CD14-positive monocyte (primary cell): ENCODE data around the gene LAGE3. TPM values are rescaled to one million over a fixed set of nuclear protein-coding genes. Genes with fewer than 3 reads are reported as not detected.
A peak's percentile ranks its signal among the peaks of the same experiment; 100 is the strongest.

Source experiments
- DNase-seq, 3 donors: peaks; one replicate each; pipeline ENCODE4 v3.0.0-alpha.2; 2011 to 2022
- H2AFZ ChIP-seq: 2 replicates; pipeline ENCODE4 v1.6.0; 2012; ENCODE audit warnings: mild to moderate bottlenecking, low read depth, low read length, inconsistent platforms; ENCODE audit not compliant: insufficient read depth, poor library complexity, severe bottlenecking
- H3K27ac ChIP-seq, 2 donors: 1 replicate in 1 of 2; 2 replicates in 1 of 2; pipeline ENCODE4 v1.5.1; 2012 to 2013; ENCODE audit warnings: low read length in 2 of 2, control low read depth in 1 of 2, inconsistent platforms in 1 of 2, low read depth in 1 of 2, mild to moderate bottlenecking in 1 of 2
- H3K27me3 ChIP-seq, 2 donors: one replicate each; pipeline versions ENCODE4 v1.6.0 to v1.6.1; 2011 to 2013; ENCODE audit warnings: low read length in 2 of 2; ENCODE audit not compliant: control insufficient read depth in 2 of 2, insufficient read depth in 2 of 2
- H3K36me3 ChIP-seq, 2 donors: replicated peaks in 1 of 2; 1 replicate in 1 of 2; 2 replicates in 1 of 2; pipeline versions ENCODE4 v1.5.1 to v1.6.1; 2012 to 2013; ENCODE audit warnings: low read length in 2 of 2, control low read depth in 1 of 2, inconsistent platforms in 1 of 2, mild to moderate bottlenecking in 1 of 2; ENCODE audit not compliant: insufficient read depth in 2 of 2, control insufficient read depth in 1 of 2
- H3K4me1 ChIP-seq, 2 donors: 1 replicate in 1 of 2; 2 replicates in 1 of 2; pipeline versions ENCODE4 v1.5.1 to v1.6.1; 2012 to 2013; ENCODE audit warnings: low read length in 2 of 2, control low read depth in 1 of 2, inconsistent platforms in 1 of 2, mild to moderate bottlenecking in 1 of 2, moderate library complexity in 1 of 2; ENCODE audit not compliant: insufficient read depth in 2 of 2, control insufficient read depth in 1 of 2
- H3K4me2 ChIP-seq: replicated peaks from 2 replicates; pipeline ENCODE3; 2012; ENCODE audit warnings: low read length, moderate library complexity, mild to moderate bottlenecking; ENCODE audit not compliant: poor library complexity, severe bottlenecking; ENCODE audit errors: extremely low read depth
- H3K4me3 ChIP-seq, 3 experiments: fragments of 200-600 bp in 1 of 3; sonication (generic) in 1 of 3; replicated peaks in 1 of 3; 1 replicate in 2 of 3; 2 replicates in 1 of 3; pipeline ENCODE4 v1.5.1; 2011 to 2013; ENCODE audit warnings: low read length in 3 of 3, mild to moderate bottlenecking in 3 of 3, control low read depth in 2 of 3, low read depth in 2 of 3, inconsistent platforms in 1 of 3, moderate library complexity in 1 of 3
- H3K79me2 ChIP-seq: 2 replicates; pipeline ENCODE4 v1.6.0; 2012; ENCODE audit warnings: mild to moderate bottlenecking, control low read depth, inconsistent platforms, low read length, moderate library complexity; ENCODE audit not compliant: insufficient read depth
- H3K9ac ChIP-seq: 2 replicates; pipeline ENCODE4 v1.6.0; 2017; ENCODE audit warnings: low read length, mild to moderate bottlenecking; ENCODE audit not compliant: insufficient read depth, poor library complexity, severe bottlenecking
- H3K9me3 ChIP-seq, 2 donors: replicated peaks in 1 of 2; 1 replicate in 1 of 2; 2 replicates in 1 of 2; pipeline versions ENCODE4 v1.5.1 to v1.6.1; 2012 to 2013; ENCODE audit warnings: low read length in 2 of 2, control low read depth in 1 of 2; ENCODE audit not compliant: control insufficient read depth in 1 of 2, insufficient read depth in 1 of 2
- H4K20me1 ChIP-seq: 2 replicates; pipeline ENCODE4 v1.6.0; 2012; ENCODE audit warnings: mild to moderate bottlenecking, low read length, control low read depth, moderate library complexity; ENCODE audit not compliant: insufficient read depth
- H3K27ac Mint-ChIP-seq, 7 donors: one replicate each; pipeline ENCODE4 v1.8.0; 2020; ENCODE audit warnings: mild to moderate bottlenecking in 7 of 7, mixed read lengths in 7 of 7, moderate library complexity in 6 of 7, inconsistent platforms in 2 of 7
- H3K27me3 Mint-ChIP-seq, 3 donors: one replicate each; pipeline ENCODE4 v1.8.0; 2021 to 2022; ENCODE audit warnings: low read depth in 3 of 3, mild to moderate bottlenecking in 3 of 3, mixed read lengths in 3 of 3, moderate library complexity in 3 of 3, inconsistent platforms in 1 of 3
- H3K36me3 Mint-ChIP-seq, 2 donors: one replicate each; pipeline ENCODE4 v1.8.0; 2020; ENCODE audit warnings: mixed read lengths in 2 of 2, inconsistent platforms in 1 of 2, mild to moderate bottlenecking in 1 of 2
- H3K4me1 Mint-ChIP-seq: one replicate; pipeline ENCODE4 v1.8.0; 2020; ENCODE audit warnings: mild to moderate bottlenecking, mixed read lengths
- H3K4me3 Mint-ChIP-seq, 2 donors: one replicate each; pipeline ENCODE4 v1.8.0; 2020; ENCODE audit warnings: mild to moderate bottlenecking in 2 of 2, mixed read lengths in 2 of 2, moderate library complexity in 1 of 2
- H3K9me3 Mint-ChIP-seq, 7 donors: one replicate each; pipeline ENCODE4 v1.8.0; 2020 to 2022; ENCODE audit warnings: mixed read lengths in 7 of 7, mild to moderate bottlenecking in 6 of 7, moderate library complexity in 6 of 7, inconsistent platforms in 2 of 7
- CTCF ChIP-seq: fragments of 200-600 bp; IDR thresholded peaks from one replicate; pipeline ENCODE4 v1.8.0; 2022; ENCODE audit warnings: antibody characterized with exemption, mild to moderate bottlenecking
- WGBS: methylation state at CpG from one replicate; pipeline ENCODE4 v1.1.5; 2013; ENCODE audit warnings: missing lambda C conversion rate; ENCODE audit not compliant: insufficient coverage; 5-methylcytosine and 5-hydroxymethylcytosine counted together
- intact Hi-C, 2 donors: fragments of 100-400 bp; cut with micrococcal nuclease; formaldehyde crosslinking; loops; one replicate each; pipeline versions ENCODE4 v1.15.0 to v1.15.1; 2023
- polyA plus RNA-seq, 3 donors: library from polyadenylated mRNA; depleted of rRNA in 1 of 3; unstranded in 2 of 3; stranded (reverse) in 1 of 3; fragments of 300-500 nt in 2 of 3; fragments of >200 nt in 1 of 3; fragmentation: Illumina TruSeq in 2 of 3; gene quantifications; 1 replicate in 2 of 3; 2 replicates in 1 of 3; pipeline ENCODE4 v1.2.3, GENCODE V29; 2012 to 2021

The LAGE3 gene
- polyA plus RNA-seq, 3 donors: 12.4 to 30.9 (median 18.6) TPM

GRCh38 chrX:154434394-154435168 lies 44.5 kb downstream of the LAGE3 start:
- Histone ChIP-seq H3K36me3 (peaks cover 41 to 45% of the 10 kb centered on the region in 2 donors), H3K4me3 (no peak overlapping the region), H3K79me2 (peaks cover 51% of the 10 kb centered on the region), H3K27ac (no peak overlapping the region), H3K4me1 (peaks cover 41 to 50% of the 10 kb centered on the region in 2 donors), H4K20me1 (peaks cover 5% of the 10 kb centered on the region), H3K4me2 (no peak overlapping the region), H3K9me3 (peaks cover 0 to 5% of the 10 kb centered on the region in 2 donors), H3K9ac (no peak overlapping the region), H3K27me3 (no peaks in the 10 kb centered on the region), H2AFZ (no peak overlapping the region)
- intact Hi-C loops: loop anchor here in 1 of 2 donors (5.0 kb wide), 1 partner anchor 32 kb away; no protein-coding TSS in a partner anchor
- 100% methylated on average over 1 of the region's 7 CpGs for WGBS
- no peak for DNase-seq
- Mint-ChIP-seq H3K27ac (peak overlapping the region in 1 of 7 donors; percentile 83), H3K36me3 (peaks cover 43 to 55% of the 10 kb centered on the region in 2 donors), H3K4me3 (no peak overlapping the region), H3K9me3 (peaks cover 0 to 16% (median 11%) of the 10 kb centered on the region in 7 donors), H3K4me1 (peaks cover 44% of the 10 kb centered on the region), H3K27me3 (peaks cover 0 to 15% (median 2%) of the 10 kb centered on the region in 3 donors)
- TF ChIP-seq CTCF: no peak

GRCh38 chrX:154433605-154434004 lies 45.5 kb downstream of the LAGE3 start:
- no peak overlapping the region for H3K9ac ChIP-seq
- H3K4me1 Mint-ChIP-seq: peaks cover 45% of the 10 kb centered on the region

More at GRCh38 chrX:154433605-154434004, 45.5 kb downstream of the LAGE3 start:
- peaks cover 46 to 54% of the 10 kb centered on the region in 2 donors for H3K4me1 ChIP-seq
- no peak overlapping the region for H3K4me3 Mint-ChIP-seq
- H3K27ac ChIP-seq: no peak overlapping the region
- peaks cover 0 to 15% (median 2%) of the 10 kb centered on the region in 3 donors for H3K27me3 Mint-ChIP-seq
- no peak for DNase-seq
- peaks cover 0 to 17% (median 11%) of the 10 kb centered on the region in 7 donors for H3K9me3 Mint-ChIP-seq
- H3K27me3 ChIP-seq: no peaks in the 10 kb centered on the region
- no peak overlapping the region for H2AFZ ChIP-seq
- intact Hi-C loops: no loop called here
- H3K79me2 ChIP-seq: peaks cover 51% of the 10 kb centered on the region
- peak overlapping the region in 2 of 7 donors; percentile 32 to 72 for H3K27ac Mint-ChIP-seq
- no peaks in the 10 kb centered on the region for H4K20me1 ChIP-seq
- 100% methylated on average over 1 of the region's 7 CpGs for WGBS
- H3K36me3 Mint-ChIP-seq: peaks cover 40 to 45% of the 10 kb centered on the region in 2 donors
- no peak overlapping the region for H3K4me2 ChIP-seq
- TF ChIP-seq CTCF: no peak
- peaks cover 0 to 5% of the 10 kb centered on the region in 2 donors for H3K9me3 ChIP-seq
- H3K36me3 ChIP-seq: peaks cover 38 to 41% of the 10 kb centered on the region in 2 donors
- no peak overlapping the region for H3K4me3 ChIP-seq
